ENCODE data around the gene PITPNB. TPM values are rescaled to one million over a fixed set of nuclear protein-coding genes. Genes with fewer than 3 reads are reported as not detected.

Gene PITPNB
- polyA plus RNA-seq (ENCODE audit: insufficient read length in 12 of 12), result 10 to 100 TPM in 11 of 12 donors, not detected in 1; 34.8 to 64.2 (median 48.2) TPM
- long read RNA-seq, donor 1, partial matches to known transcripts, result 10 of 20 reads
- long read RNA-seq, donor 1, other reads (novel, unspliced or antisense), result 8 of 20 reads
- long read RNA-seq, donor 2, partial matches to known transcripts, result 0 of 8 reads
- long read RNA-seq, donor 2, other reads (novel, unspliced or antisense), result 7 of 8 reads
- long read RNA-seq, donor 3, partial matches to known transcripts, result 0 of 3 reads
- long read RNA-seq, donor 3, other reads (novel, unspliced or antisense), result 0 of 3 reads
- long read RNA-seq, donor 4, result 0 reads
- long read RNA-seq, donor 5, partial matches to known transcripts, result 12 of 40 reads
- long read RNA-seq, donor 5, other reads (novel, unspliced or antisense), result 25 of 40 reads
- long read RNA-seq, donor 6, partial matches to known transcripts, result 21 of 23 reads
- long read RNA-seq, donor 6, other reads (novel, unspliced or antisense), result 0 of 23 reads
- long read RNA-seq, donor 7, partial matches to known transcripts, result 5 of 12 reads
- long read RNA-seq, donor 7, other reads (novel, unspliced or antisense), result 7 of 12 reads
- long read RNA-seq, donor 8, partial matches to known transcripts, result 13 of 29 reads
- long read RNA-seq, donor 8, other reads (novel, unspliced or antisense), result 14 of 29 reads
- long read RNA-seq, donor 9, partial matches to known transcripts, result 0 of 5 reads
- long read RNA-seq, donor 9, other reads (novel, unspliced or antisense), result 5 of 5 reads
- long read RNA-seq, donor 10, partial matches to known transcripts, result 0 of 11 reads
- long read RNA-seq, donor 10, other reads (novel, unspliced or antisense), result 10 of 11 reads
- long read RNA-seq, donor 11, partial matches to known transcripts, result 0 of 21 reads
- long read RNA-seq, donor 11, other reads (novel, unspliced or antisense), result 19 of 21 reads

DNA sequence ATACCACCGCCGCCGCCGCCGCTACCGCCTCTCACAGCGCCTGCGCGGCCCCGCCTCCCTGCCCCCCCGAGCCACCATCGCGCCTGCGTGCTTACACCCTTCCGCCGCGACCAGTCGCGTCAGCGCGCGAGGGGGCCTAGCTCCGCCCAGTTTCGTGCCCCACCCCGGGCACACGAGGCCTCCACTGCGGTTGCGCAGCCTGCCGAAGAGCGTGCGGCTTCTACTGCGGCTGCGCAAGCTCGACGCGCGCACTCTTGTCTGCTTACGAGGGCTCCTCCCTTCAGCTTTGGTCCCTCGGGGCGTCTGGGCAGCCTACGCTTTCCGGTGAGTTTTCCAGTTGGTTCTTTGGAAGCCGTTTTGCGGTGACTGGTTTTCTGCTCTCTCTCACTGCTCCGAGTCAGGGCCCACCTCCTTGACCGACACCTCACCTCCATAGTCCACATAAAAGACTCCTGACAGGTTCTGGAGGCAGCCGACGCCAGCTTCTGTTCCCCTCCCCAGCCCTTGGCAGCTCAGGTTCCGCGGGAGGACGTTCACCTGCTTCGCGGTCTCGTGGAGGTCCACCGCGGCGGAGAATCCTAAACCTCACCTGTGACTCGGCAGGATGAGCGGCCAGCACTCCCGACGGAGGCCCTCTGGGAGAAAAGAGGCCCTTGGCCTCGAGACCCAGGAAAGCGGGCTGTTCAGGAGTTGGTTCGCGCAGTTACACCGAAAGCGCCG is at the start of gene PITPNB:
PITPNB (minus strand) TSS at position 35 of the 720 bp plus-strand sequence. CDS start 65 bp downstream, outside the sequence.
- DNase-seq, result peak; percentile 99

GRCh38 chr22:27966168-27967064 is 47.4 kb upstream of the PITPNB start:
- no peak for DNase-seq

GRCh38 chr22:27962268-27963044 is 43.4 kb upstream of the PITPNB start:
- no peak for DNase-seq

GRCh38 chr22:27961680-27962079 is 42.6 kb upstream of the PITPNB start:
- DNase-seq, result no peak

DNA sequence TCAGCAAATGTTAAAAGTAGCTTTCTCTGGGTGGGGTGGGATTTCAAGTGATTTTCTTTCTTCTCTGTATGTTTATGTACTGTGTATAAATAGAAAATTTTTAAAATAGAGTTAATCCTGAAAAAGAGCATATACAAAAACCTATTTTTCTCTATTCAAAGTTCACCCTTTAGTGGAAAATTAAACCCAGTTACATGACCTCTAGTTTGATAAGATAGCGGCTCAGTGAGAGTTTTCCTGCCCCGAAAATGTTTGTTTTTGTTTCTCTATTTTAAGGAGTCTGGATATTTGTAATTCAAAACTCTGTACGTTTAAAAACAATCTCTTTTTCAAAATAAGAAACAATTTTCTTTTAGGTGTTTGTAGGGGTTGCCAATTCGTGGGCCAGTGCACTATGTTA is 42.1 kb upstream of the PITPNB start:
- no peak for DNase-seq

- DNase-seq, result no peak
These were observed 40.5 kb upstream of the PITPNB start for GRCh38 chr22:27959335-27960090.

GRCh38 chr22:27952779-27953178 is 33.7 kb upstream of the PITPNB start:
- DNase-seq, result no peak

GRCh38 chr22:27952091-27952490 is 33.0 kb upstream of the PITPNB start:
- no peak for DNase-seq

GRCh38 chr22:27949421-27949820 is 30.4 kb upstream of the PITPNB start:
- no peak for DNase-seq

GRCh38 chr22:27948569-27948968 is 29.5 kb upstream of the PITPNB start:
- DNase-seq, result no peak

- DNase-seq, result no peak
These were observed 28.4 kb upstream of the PITPNB start for GRCh38 chr22:27947448-27947847.

DNA sequence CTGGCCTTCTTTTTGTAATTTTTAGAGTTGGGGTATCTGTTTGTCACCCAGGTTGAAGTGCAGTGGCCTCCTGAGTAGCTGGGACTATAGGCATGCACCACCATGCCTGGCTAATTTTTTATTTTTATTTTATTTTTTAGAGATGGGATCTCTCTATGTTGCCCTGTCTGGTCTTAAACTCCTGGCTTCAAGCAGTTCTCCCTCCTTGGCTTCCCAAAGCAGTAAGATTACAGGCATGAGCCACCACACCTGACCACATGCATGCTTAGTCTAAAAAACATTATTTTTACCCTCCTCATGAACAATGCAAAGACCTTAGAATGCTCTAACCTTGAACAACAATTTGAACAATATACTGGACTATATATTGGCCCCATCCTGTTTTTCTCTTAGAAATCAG is 22.1 kb upstream of the PITPNB start:
- no peak for DNase-seq

DNA sequence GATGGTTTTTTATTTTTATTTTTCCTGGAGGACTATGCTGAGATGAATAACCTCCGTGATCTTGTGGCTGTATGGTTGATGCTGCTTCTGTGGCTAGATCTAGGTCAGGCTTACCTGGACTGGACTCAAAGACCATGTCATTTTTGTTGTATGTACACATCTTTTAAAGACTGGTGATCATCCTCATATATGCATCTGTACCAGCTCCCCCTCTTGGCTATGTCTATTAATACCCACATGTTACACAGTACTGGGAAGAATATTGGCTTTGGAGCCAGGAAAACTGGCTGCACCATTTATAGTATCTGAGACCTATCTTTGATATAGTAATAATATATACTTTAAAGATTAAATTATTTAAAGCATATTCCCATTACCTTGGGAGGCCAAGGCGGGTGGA is 18.4 kb upstream of the PITPNB start:
- no peak for DNase-seq

DNA sequence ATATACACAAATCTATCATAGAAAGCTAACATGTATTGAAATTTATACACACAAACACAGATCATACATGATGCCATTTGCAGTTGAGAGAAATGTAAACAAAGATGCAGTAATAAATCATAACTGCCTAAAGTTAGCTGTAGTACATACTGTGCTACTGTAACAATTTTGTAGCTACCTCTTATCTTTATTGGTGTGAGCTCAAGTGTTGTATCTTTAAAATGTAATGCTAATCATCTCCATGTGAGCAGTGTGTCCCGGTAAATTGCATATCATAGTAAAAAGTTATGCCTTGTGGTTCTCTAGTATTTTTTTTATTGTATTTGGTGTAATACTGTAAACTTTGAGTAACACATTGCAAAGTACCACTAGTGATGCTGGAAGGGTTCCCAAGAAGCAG is 16.8 kb upstream of the PITPNB start:
- DNase-seq, result no peak

DNA sequence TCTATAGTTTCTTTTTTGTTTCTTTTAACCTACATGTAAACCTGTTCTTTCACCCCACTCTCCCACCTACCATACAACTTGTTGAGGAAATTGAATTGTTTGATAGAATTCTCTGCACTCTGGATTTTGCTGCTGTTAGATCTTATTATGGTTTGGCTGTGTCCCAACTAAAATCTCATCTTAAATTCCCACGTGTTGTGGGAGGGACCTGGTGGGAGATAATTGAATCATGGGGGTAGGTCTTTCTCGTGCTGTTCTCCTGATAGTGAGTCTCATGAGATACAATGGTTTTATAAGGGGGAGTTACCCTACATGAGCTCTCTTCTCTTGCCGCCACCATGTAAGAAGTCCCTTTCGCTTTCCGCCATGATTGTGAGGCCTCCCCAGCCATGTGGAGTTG is 15.0 kb upstream of the PITPNB start:
- DNase-seq, result no peak

DNA sequence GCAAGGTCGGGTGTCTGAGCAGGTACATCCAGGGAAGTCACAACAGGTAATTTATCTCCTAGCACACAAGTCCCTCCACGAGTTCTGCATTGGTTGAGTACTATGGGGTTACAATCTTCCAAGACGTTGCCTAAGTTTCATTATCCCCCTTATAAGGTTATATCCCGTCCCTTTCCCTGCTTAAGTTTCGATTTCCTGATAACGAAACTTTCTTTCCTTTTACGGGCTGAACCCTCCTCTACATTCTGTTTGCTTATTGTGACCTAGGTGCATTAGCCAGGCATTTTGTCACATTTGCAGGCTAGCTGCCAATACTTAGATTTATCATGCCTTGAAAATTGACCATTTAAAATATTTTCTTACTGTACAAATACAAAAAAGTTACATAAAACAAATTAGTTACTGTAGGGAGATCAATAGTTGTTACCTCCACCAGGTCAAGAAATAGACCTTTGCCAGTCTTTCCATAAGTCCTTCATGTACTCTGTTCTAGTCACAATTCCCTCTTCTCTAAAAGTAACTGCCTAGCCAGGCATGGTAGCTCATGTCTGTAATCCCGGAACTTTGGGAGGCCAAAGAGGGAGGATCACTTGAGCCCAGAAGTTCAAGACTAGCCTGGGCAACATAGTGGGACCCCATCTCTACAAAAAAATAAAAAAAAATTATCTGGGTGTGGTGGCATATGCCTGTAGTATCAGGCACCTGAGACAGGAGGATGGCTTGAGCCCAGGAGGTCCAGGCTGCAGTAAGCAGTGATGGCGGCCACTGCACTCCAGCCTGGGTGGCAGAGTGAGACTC is 14.3 kb upstream of the PITPNB start:
- no peak for DNase-seq

DNA sequence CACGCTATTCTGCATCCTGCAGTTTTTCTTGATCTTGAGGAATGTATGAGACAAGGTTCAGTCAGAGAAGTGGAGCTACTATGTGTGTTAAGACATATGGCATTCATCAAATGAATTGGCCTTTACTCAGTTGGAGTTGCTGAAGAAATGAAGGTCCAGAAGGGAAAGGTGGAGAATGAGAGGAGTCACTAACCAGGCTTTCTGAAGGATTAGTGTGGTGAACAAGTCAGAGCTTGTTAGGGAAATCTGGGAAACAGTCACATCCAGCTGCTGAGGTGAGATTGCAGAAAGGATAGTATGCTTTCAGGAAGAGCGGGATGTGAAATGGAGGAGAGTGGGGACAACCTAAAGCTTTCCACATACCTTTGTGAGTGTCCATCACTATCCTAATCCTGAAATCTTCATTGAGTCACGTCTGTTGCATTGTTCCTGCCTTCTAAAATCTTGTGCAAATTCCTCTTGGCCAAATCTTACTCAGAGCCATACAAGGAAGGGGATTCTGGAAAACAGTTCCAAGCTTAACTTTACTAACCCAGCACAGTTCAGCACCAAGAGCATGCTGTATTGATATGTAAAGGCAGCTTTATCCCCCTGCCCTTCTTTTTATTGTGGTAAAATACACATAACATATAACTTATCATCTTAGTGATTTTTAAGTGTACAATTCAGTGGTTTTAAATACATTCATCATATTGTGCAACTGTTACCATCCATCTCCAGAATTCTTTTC is 11.4 kb upstream of the PITPNB start:
- no peak for DNase-seq

DNA sequence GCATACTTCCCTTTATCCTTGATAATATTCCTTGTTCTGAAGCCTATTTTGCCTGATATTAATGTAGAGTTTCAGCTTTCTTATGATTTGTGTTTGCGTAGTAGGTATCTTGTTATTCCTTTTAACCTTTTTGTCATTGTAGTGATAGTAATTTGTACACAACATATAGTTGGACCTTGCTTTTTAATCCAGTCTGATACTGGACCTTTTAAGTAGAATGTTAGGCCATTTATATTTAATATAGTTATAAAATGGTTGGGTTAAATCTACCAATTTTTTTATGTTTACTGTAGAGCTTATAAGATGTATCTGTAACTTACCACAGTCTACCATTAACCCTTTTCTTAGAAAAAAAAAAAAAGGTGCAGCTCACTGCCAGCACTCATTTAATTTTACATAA is 8.6 kb upstream of the PITPNB start:
- DNase-seq, result no peak

Data from muscle of arm (tissue), 14 donors.